Measurements from ENCODE around the gene LIMCH1.

The LIMCH1 gene

DNA sequence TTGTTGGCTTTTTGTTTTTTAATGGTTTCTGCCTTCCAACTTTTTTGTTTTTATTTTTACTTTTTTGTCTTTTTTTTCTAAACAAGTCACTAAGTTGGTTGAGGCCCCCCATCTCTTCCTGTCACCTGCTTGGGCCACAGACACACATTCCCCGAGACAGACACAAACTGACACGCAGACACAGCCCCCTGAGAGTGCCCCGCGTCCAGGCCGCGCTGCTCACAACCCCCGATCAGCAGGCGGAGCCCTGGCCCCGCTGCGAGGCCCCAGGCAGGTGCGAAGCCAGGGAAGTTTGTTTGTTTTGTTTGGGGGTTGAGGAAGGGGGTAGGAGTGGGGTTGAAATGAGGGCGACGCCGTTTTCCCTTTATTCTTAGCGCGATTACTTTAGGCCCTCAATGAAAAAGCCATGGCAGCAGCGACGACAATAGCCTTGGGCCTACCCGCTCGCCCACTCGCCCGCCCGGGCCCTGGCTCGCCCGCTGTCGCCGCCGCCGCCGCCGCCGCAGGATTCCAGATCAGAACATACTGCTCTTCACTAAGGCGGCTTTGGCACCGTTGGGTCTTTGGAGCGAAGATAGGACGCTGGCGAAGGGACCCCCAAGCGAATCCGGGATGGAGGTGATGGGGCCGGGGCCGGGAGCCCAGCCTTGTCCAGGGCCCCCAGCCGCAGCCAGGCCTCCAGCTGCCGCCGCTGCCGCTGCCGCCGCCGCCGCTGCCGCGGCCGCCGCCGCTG is 207.5 kb downstream of the LIMCH1 start:
- Histone ChIP-seq H3K4me3 (no peak overlapping the region), H3K27ac (no peak overlapping the region)

DNA sequence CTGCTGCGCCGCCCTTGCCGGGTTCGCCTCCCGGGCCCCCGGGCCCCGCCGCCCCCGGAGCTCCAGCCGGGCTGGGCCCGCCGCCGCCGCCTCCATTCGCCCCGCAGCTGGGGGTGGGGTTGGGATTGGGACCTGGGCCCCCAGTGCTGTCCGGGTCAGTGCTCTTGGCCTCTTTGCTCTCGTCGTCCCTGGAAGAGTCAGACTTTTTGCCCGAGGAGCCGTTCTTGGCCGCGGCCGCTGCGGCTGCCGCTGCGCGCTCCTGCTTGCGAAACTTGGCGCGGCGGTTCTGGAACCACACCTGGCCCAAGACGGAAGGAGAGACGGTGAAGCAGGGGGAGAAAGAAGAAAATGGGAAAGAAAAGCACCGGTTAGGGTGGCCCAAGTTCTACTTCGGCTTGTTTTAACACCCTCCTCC is 208.1 kb downstream of the LIMCH1 start:
- no peak overlapping the region for H3K27ac ChIP-seq
- H3K4me3 ChIP-seq: no peak overlapping the region

DNA sequence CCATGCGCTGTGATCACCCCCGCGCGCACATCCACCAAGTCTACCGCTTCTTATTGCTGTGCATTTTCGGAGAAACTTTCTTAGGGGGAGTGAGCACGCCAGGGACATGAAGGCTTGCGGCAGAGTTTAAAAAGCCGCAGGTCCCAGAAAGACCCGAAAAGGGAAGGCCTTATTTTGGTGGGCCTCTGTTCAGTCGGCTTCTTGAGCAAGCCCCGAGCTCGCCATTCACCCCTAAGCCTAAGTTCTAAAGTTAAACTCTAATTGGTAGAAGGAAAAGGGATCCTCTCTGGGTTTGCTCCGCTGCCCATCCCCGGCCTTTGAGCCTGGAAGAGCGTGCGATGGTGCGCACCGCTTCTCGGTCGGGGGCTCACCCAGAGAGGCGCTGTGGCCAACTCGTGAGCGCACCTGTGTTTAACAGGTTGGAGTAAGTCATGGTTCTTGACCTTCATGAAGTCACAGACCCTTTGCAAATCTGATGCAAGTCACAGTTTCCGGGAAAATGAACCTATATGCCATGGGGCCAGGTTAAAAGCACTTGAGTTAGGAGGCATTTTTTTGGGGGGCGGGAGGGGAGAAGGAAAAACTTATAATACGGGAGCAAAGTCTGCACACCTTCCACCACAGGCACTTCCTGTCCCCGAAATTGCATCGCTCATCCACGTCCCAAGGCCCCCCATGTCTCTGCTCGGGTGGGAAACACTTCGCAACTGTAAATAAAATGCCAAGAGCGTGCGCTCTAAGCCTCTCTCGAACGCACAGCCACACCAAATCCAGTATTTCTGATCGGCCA is 208.7 kb downstream of the LIMCH1 start:
- Histone ChIP-seq H3K27ac (no peak overlapping the region), H3K4me3 (no peak overlapping the region)

DNA sequence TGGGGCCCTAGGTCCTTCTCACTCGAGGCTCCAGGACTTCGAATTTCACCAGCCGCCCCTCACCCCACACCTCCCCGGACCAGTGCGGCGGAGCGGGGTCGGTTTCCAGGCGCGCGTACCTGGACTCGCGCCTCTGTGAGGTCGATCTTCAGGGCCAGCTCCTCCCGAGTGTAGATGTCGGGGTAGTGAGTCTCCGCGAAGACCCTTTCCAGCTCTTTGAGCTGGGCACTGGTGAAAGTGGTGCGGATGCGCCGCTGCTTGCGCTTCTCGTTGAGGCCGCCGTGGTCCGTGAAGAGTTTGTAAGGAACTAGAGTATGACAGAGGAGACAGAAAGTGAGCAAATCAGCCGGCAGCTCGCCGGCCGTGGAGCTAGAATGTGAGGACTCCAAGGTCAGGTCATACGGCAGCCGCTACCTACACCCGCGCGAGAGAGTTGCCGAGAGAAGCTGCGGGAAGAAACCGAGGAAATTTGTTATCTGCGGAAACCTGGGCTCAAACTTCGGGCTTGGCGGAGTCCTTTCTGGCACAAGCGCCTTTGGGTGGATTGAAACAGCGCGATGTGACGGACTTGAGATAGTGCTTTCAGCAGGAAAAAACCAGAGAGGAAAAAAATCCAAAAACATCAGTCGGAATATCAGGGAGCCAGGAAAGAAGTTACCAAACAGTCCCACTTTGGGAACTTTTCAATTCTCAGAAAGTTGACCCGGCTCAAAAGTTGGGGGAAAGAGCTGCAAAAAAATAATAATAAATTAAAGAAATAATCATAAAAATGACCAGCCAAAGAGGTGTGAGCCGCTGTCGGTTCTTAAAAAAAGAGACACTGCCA is 209.5 kb downstream of the LIMCH1 start:
- no peak overlapping the region for H3K4me3 ChIP-seq
- no peak overlapping the region for H3K27ac ChIP-seq

DNA sequence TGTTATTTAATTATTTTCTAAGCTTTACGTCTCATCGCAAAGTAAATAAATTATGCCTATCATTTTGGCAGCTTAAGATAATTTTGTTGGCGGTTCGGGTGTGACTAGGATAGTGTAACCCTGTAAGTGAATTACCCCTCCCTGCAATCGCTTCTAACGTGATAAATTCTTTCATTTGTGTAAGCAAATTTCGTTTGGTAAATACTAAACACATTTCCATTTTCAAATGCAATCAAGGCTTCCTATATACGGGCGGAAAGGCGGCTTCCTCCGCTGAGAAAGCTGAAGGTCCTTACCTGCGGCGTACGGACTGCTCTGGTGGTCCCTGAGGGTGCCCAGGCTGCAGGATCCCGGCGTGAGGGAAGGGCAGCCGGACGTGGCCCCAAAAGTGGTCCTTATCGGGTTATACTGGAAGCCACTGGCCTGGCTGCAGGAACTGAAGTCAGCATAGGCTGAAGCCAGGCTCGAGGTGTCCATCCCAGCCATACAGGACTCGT is 210.2 kb downstream of the LIMCH1 start:
- no peak overlapping the region for H3K4me3 ChIP-seq
- H3K27ac ChIP-seq: no peak overlapping the region

DNA sequence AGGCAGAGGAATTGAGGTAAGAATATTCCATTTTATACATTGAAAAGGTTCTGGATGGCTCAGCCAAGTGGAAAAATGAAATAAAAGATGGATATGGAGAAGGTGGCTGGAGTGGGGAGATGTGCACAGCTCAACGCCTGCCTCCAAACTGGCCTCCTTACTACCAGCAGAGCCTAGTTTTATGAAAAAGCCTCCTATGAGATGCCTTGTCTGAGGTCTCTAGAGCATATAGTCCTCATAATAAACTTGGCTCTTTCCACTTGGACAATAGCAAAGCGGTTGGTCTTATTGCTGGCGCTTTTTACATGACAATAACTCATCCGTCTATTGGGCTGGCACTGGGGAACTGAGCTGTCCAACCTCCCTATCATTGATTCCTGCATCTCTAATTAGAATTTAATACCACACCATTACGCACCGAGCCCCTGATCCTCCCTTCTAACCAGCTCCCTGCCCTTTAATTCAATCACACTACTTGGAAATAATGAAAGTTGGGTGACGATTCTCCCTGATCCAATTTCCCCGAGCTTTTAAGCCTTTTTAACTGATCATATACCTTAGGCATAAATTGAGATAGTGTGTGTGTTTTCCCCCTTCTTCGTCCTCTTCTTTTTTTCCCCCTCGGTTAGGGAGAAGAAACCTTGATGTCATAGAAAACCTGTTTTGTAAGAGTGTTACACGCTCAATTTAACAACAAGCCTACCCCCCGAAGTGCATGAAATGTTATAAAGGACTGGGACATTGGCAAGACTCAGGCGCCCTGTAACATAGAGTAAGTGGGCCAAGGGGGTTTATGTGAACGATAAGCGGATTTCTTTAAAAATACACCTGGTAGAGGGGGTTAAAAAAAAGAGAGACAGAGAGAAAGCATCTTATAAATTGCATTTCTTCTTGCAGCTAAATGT is 210.9 kb downstream of the LIMCH1 start, which contains the start of gene PHOX2B:
TSS of gene PHOX2B (minus strand) at position 155 of the 905 bp plus-strand sequence. CDS start at position 40, 115 bp downstream.
- Histone ChIP-seq H3K4me3 (no peak within 1 kb of the TSS), H3K27ac (no peak within 1 kb of the TSS)

DNA sequence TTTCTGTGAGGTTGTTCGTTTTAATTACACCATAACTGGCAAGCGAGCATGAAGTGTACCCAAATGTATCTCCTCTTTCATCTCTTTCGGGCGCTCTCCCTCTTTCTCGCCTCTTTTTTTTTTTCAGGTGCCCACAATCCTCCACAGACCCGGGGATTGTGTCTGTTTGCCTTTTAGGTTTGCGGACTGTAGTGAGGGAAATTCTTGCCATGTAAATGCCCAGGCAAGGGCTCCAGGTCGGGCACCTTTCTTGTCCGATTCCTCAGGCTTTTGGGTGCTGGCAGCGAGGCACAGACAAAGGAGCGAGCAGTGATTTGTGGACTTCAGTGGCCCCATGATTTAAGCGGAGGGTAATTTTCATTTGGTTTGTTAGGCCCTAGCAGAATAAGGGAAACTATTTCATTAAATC is 211.7 kb downstream of the LIMCH1 start:
- no peak overlapping the region for H3K4me3 ChIP-seq
- H3K27ac ChIP-seq: no peak overlapping the region
